ENCODE measurements around the gene TP53BP2.

Gene TP53BP2

DNA sequence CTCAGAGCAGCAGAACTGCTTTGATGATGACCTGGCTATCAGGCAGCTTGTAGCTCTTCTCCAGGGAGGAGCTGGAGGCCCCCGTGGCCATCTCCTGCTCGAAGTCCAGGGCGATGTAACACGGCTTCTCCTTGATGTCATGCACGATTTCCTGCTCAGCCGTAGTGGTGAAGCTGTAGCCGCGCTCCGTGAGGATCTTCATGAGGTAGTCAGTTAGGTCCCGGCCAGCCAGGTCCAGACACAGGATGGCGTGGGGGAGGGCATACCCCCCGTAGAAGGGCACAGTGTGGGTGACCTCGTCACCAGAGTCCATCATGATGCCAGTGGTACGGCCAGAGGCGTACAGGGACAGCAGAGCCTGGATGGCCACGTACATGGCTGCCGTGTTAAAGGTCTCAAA lies 18.3 kb upstream of the TP53BP2 start:
- no peaks in the 10 kb centered on the region for H3K27me3 ChIP-seq (ENCODE audit: insufficient read depth, low read depth)
- H3K4me1 ChIP-seq (ENCODE audit: low read depth, poor library complexity, severe bottlenecking), result no peaks in the 10 kb centered on the region
- H3K4me3 ChIP-seq (IDR thresholded peaks at IDR 0.05; ENCODE audit: insufficient read depth, low read depth, low read length), result no peak overlapping the region
- H3K79me2 ChIP-seq (ENCODE audit: insufficient read depth, low read depth), result no peaks in the 10 kb centered on the region
- no peak overlapping the region for H2AFZ ChIP-seq (ENCODE audit: low read depth)
- H3K4me2 ChIP-seq, result no peak overlapping the region
- no peak overlapping the region for H3K27ac ChIP-seq
- TF ChIP-seq, protein P1, sequence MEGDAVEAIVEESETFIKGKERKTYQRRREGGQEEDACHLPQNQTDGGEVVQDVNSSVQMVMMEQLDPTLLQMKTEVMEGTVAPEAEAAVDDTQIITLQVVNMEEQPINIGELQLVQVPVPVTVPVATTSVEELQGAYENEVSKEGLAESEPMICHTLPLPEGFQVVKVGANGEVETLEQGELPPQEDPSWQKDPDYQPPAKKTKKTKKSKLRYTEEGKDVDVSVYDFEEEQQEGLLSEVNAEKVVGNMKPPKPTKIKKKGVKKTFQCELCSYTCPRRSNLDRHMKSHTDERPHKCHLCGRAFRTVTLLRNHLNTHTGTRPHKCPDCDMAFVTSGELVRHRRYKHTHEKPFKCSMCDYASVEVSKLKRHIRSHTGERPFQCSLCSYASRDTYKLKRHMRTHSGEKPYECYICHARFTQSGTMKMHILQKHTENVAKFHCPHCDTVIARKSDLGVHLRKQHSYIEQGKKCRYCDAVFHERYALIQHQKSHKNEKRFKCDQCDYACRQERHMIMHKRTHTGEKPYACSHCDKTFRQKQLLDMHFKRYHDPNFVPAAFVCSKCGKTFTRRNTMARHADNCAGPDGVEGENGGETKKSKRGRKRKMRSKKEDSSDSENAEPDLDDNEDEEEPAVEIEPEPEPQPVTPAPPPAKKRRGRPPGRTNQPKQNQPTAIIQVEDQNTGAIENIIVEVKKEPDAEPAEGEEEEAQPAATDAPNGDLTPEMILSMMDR (conservative IDR thresholded peaks at IDR 0.05; ENCODE audit: low read depth, low read length), result no peak
- H3K36me3 ChIP-seq (ENCODE audit: insufficient read depth), result no peaks in the 10 kb centered on the region
- H3K9ac ChIP-seq, result no peak overlapping the region
- no peaks in the 10 kb centered on the region for H4K20me1 ChIP-seq (ENCODE audit: insufficient read depth)

DNA sequence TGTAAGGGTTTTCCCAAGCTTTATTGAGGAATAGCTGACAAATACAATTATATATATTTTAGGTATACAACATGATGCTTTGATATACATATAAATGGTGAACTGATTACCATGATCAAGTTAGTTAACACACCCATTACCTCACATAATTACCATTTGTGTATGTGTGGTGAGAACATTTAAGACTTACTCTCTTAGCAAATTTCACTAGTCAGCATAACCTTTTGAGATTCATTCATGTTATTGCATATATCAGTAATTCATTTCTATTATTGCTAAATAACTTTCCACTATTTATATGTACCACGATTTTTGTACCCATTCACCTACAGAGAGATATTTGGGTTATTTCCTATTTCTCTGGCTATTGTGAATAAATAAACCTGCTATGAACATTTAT lies 16.2 kb upstream of the TP53BP2 start:
- Histone ChIP-seq H3K4me1 (ENCODE audit: low read depth, poor library complexity, severe bottlenecking) (no peaks in the 10 kb centered on the region), H3K79me2 (ENCODE audit: insufficient read depth, low read depth) (no peaks in the 10 kb centered on the region), H3K4me2 (no peak overlapping the region), H2AFZ (ENCODE audit: low read depth) (no peak overlapping the region), H3K36me3 (ENCODE audit: insufficient read depth) (no peaks in the 10 kb centered on the region), H3K9ac (no peak overlapping the region), H3K27ac (no peak overlapping the region), H4K20me1 (ENCODE audit: insufficient read depth) (no peaks in the 10 kb centered on the region), H3K27me3 (ENCODE audit: insufficient read depth, low read depth) (no peaks in the 10 kb centered on the region), H3K4me3 (IDR thresholded peaks at IDR 0.05; ENCODE audit: insufficient read depth, low read depth, low read length) (no peak overlapping the region)
- TF ChIP-seq, protein P1 (conservative IDR thresholded peaks at IDR 0.05; ENCODE audit: low read depth, low read length), result no peak

DNA sequence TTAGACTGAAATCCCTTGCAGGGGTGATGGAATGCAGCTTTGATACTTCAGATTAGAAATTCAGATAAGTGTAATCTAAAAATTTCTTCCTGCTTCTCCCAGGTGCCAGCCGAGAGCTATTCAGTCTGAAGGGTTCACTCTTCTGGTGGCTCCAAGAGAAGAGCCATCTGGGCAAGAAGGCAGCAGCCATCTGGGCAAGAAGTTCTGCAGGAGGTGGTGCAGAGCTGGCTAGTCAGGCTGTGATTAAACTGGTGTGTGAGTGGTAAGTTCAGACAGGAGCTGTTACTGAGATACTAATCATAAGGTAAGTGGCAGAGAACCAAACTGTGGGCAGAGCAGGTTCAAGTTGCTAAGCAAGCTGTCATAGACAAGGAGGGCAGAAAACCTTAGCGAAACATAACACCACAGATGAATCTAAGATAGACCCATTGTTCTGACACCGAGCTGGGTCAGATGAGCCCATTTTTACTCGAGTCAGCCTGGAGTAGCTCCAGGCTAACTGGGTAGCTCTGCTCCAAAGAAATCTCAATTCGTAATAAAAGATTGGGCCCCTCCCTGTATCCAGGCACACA lies 14.4 kb upstream of the TP53BP2 start:
- TF ChIP-seq, protein P1 (conservative IDR thresholded peaks at IDR 0.05; ENCODE audit: low read depth, low read length), result no peak
- H3K4me3 ChIP-seq (IDR thresholded peaks at IDR 0.05; ENCODE audit: insufficient read depth, low read depth, low read length), result no peak overlapping the region
- no peak overlapping the region for H3K9ac ChIP-seq
- H3K36me3 ChIP-seq (ENCODE audit: insufficient read depth), result no peaks in the 10 kb centered on the region
- H4K20me1 ChIP-seq (ENCODE audit: insufficient read depth), result no peaks in the 10 kb centered on the region
- no peak overlapping the region for H3K27ac ChIP-seq
- H3K4me2 ChIP-seq, result no peak overlapping the region
- no peak overlapping the region for H2AFZ ChIP-seq (ENCODE audit: low read depth)
- H3K79me2 ChIP-seq (ENCODE audit: insufficient read depth, low read depth), result no peaks in the 10 kb centered on the region
- H3K27me3 ChIP-seq (ENCODE audit: insufficient read depth, low read depth), result no peaks in the 10 kb centered on the region
- peaks cover 3% of the 10 kb centered on the region for H3K4me1 ChIP-seq (ENCODE audit: low read depth, poor library complexity, severe bottlenecking)

DNA sequence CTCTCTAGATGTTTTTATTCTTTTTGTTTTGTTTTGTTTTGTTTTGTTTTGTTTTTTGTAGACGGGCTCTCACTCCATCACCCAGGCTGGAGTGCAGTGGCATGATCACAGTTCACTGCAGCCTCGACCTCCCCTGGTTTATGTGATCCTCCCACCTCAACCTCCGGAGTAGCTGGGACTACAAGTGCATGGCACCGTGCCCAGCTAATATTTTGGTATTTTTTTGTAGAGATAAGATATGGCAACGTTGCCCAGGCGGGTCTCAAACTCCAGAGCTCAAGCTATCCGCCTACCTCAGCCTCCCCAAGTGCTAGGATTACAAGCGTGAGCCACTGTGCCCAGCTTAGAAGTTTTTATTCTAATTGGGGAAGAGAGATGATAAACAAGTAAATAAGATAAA lies 13.3 kb upstream of the TP53BP2 start:
- H3K9ac ChIP-seq, result no peak overlapping the region
- no peak overlapping the region for H2AFZ ChIP-seq (ENCODE audit: low read depth)
- H3K27ac ChIP-seq, result no peak overlapping the region
- no peaks in the 10 kb centered on the region for H4K20me1 ChIP-seq (ENCODE audit: insufficient read depth)
- H3K4me2 ChIP-seq, result no peak overlapping the region
- TF ChIP-seq, protein P1 (conservative IDR thresholded peaks at IDR 0.05; ENCODE audit: low read depth, low read length), result no peak
- H3K36me3 ChIP-seq (ENCODE audit: insufficient read depth), result no peaks in the 10 kb centered on the region
- H3K27me3 ChIP-seq (ENCODE audit: insufficient read depth, low read depth), result no peaks in the 10 kb centered on the region
- H3K4me1 ChIP-seq (ENCODE audit: low read depth, poor library complexity, severe bottlenecking), result peaks cover 3% of the 10 kb centered on the region
- H3K4me3 ChIP-seq (IDR thresholded peaks at IDR 0.05; ENCODE audit: insufficient read depth, low read depth, low read length), result no peak overlapping the region
- no peaks in the 10 kb centered on the region for H3K79me2 ChIP-seq (ENCODE audit: insufficient read depth, low read depth)

All from KMS-11 (cell line).